HCT116 (cell line): ENCODE measurements around the gene MAP2K5. TPM values are rescaled to one million over a fixed set of nuclear protein-coding genes. Genes with fewer than 3 reads are reported as not detected.

ENCODE experiments used
- ATAC-seq: fragments of 200-7000 bp; cut with Tn5 transposase; 2 replicates; pipeline ENCODE4 v1.9.1; 2020; ENCODE audit warnings: mild to moderate bottlenecking, moderate library complexity
- BruUV-seq: library from RNA; stranded (reverse); fragments of 400-500 nt; replicated peaks from 2 replicates; lab custom pipeline; 2021; lab: Mats Ljungman, UMichigan
- CTCF ChIA-PET: fragments of 300-600 bp; sonication (Branson Sonifier 250); formaldehyde crosslinking; loops from one replicate; lab custom pipeline; 2021; ENCODE audit warnings: antibody characterized with exemption; lab: Charles Lee
- POLR2A ChIA-PET: fragments of 300-600, 350-600 bp; sonication (Branson Sonifier 250); formaldehyde crosslinking; loops from one replicate; lab custom pipeline; 2021; ENCODE audit warnings: antibody characterized with exemption; lab: Charles Lee
- RAD21 ChIA-PET, 2 experiments: fragments of 300-600 bp; sonication (Branson Sonifier 250); formaldehyde crosslinking; loops; one replicate each; lab custom pipeline; 2023; ENCODE audit warnings: low total read pairs in 2 of 2; ENCODE audit not compliant: uncharacterized antibody in 2 of 2, unreplicated experiment in 2 of 2, low non-redundant PET in 1 of 2; lab: Charles Lee
- DNase-seq: peaks from one replicate; pipeline ENCODE4 v3.0.0-alpha.2; 2010; ENCODE audit warnings: low read depth, low spot score
- H2AFZ ChIP-seq: fragments of 200-600 bp; shearing (Covaris generic), sonication (generic); 2 replicates; pipeline ENCODE4 v1.6.1; 2017; ENCODE audit warnings: low read depth, mixed run types, mixed read lengths, antibody characterized with exemption, low read length; ENCODE audit not compliant: poor library complexity, severe bottlenecking
- H3K27ac ChIP-seq: 2 replicates; pipeline ENCODE4 v1.5.1; 2012; ENCODE audit warnings: low read depth, low read length
- H3K27me3 ChIP-seq: fragments of 200-600 bp; sonication (generic); 2 replicates; pipeline ENCODE4 v1.6.1; 2016; ENCODE audit warnings: mixed run types, low read length, mixed read lengths; ENCODE audit not compliant: insufficient read depth
- H3K36me3 ChIP-seq, 2 experiments: fragments of 200-500 bp in 1 of 2; fragments of 200-600 bp in 1 of 2; sonication (Bioruptor generic) in 1 of 2; sonication (generic) in 1 of 2; 2 replicates each; pipeline versions ENCODE4 v1.5.1 to v1.6.1; 2014 to 2016; ENCODE audit warnings: low read length in 2 of 2, inconsistent platforms in 1 of 2, mixed read lengths in 1 of 2, mixed run types in 1 of 2; ENCODE audit not compliant: insufficient read depth in 2 of 2, control insufficient read depth in 1 of 2
- H3K4me1 ChIP-seq, 2 experiments: fragments of 200-600 bp in 1 of 2; sonication (generic) in 1 of 2; 2 replicates each; pipeline versions ENCODE4 v1.5.1 to v1.6.1; 2012 to 2017; ENCODE audit warnings: low read length in 2 of 2, inconsistent platforms in 1 of 2, mild to moderate bottlenecking in 1 of 2, mixed read lengths in 1 of 2, mixed run types in 1 of 2, moderate library complexity in 1 of 2; ENCODE audit not compliant: insufficient read depth in 2 of 2, control insufficient read depth in 1 of 2
- H3K4me2 ChIP-seq: fragments of 200-600 bp; sonication (generic); 2 replicates; pipeline ENCODE4 v1.6.1; 2017; ENCODE audit warnings: mixed run types, low read length, mixed read lengths
- H3K4me3 ChIP-seq, 2 experiments: fragments of 200-600 bp in 1 of 2; sonication (generic) in 1 of 2; replicated peaks in 1 of 2; 2 replicates each; pipeline ENCODE4 v1.5.1; 2011 to 2016; ENCODE audit warnings: low read length in 2 of 2, control low read depth in 1 of 2, low read depth in 1 of 2, mild to moderate bottlenecking in 1 of 2, mixed read lengths in 1 of 2, mixed run types in 1 of 2
- H3K79me2 ChIP-seq: fragments of 200-600 bp; sonication (generic); 2 replicates; pipeline ENCODE4 v1.6.1; 2017; ENCODE audit warnings: mild to moderate bottlenecking, mixed run types, low read length, moderate library complexity, mixed read lengths; ENCODE audit not compliant: insufficient read depth
- H3K9ac ChIP-seq: fragments of 200-600 bp; sonication (generic); 2 replicates; pipeline ENCODE4 v1.6.1; 2016; ENCODE audit warnings: low read length, mixed read lengths
- H3K9me2 ChIP-seq: fragments of 200-600 bp; sonication (generic), shearing (Covaris generic); 2 replicates; pipeline ENCODE4 v1.6.1; 2017; ENCODE audit warnings: mixed run types, mild to moderate bottlenecking, moderate library complexity; ENCODE audit not compliant: insufficient read depth
- H3K9me3 ChIP-seq, 2 experiments: fragments of 200-500 bp in 1 of 2; fragments of 200-600 bp in 1 of 2; sonication (Bioruptor generic) in 1 of 2; sonication (generic) in 1 of 2; 2 replicates each; pipeline ENCODE4 v1.6.1; 2014 to 2017; ENCODE audit warnings: low read length in 2 of 2, mixed read lengths in 2 of 2, inconsistent platforms in 1 of 2, low read depth in 1 of 2, mild to moderate bottlenecking in 1 of 2, mixed run types in 1 of 2, moderate library complexity in 1 of 2; ENCODE audit not compliant: control insufficient read depth in 1 of 2, insufficient read depth in 1 of 2
- H4K20me1 ChIP-seq: fragments of 200-600 bp; sonication (generic), shearing (Covaris generic); 2 replicates; pipeline ENCODE4 v1.6.1; 2017; ENCODE audit warnings: mixed run types, mild to moderate bottlenecking, moderate library complexity; ENCODE audit not compliant: insufficient read depth
- CEBPB ChIP-seq: IDR thresholded peaks from 2 replicates; pipeline ENCODE4 v1.6.1; 2012; ENCODE audit warnings: low read depth
- EGR1 ChIP-seq: IDR thresholded peaks from 2 replicates; pipeline ENCODE4 v1.6.1; 2012; ENCODE audit warnings: low read depth
- ELF1 ChIP-seq: IDR thresholded peaks from 2 replicates; pipeline ENCODE4 v1.6.1; 2012; ENCODE audit warnings: low read depth, borderline replicate concordance
- EZH2phosphoT487 ChIP-seq: fragments of 200-600 bp; IDR thresholded peaks from 2 replicates; pipeline ENCODE4 v1.6.1; 2018; ENCODE audit warnings: antibody characterized with exemption, borderline replicate concordance
- FOSL1 ChIP-seq: IDR thresholded peaks from 2 replicates; pipeline ENCODE4 v1.6.1; 2012; ENCODE audit warnings: low read depth
- POLR2AphosphoS5 ChIP-seq: IDR thresholded peaks from 2 replicates; pipeline ENCODE4 v1.6.1; 2011; ENCODE audit warnings: mild to moderate bottlenecking, low read depth, low read length, moderate library complexity
- RAD21 ChIP-seq: IDR thresholded peaks from 2 replicates; pipeline ENCODE4 v1.6.1; 2012; ENCODE audit warnings: low read depth, mild to moderate bottlenecking
- REST ChIP-seq: IDR thresholded peaks from 2 replicates; pipeline ENCODE4 v1.6.1; 2012; ENCODE audit warnings: low read depth
- SIN3A ChIP-seq: IDR thresholded peaks from 2 replicates; pipeline ENCODE4 v1.6.1; 2012; ENCODE audit warnings: low read depth
- SRF ChIP-seq: IDR thresholded peaks from 2 replicates; pipeline ENCODE4 v1.6.1; 2012; ENCODE audit warnings: low read depth
- ZFX ChIP-seq: fragments of 450-650 bp; IDR thresholded peaks from 2 replicates; pipeline ENCODE4 v1.6.1; 2017
- ZNF274 ChIP-seq: fragments of 200-500 bp; sonication (Bioruptor generic); IDR thresholded peaks from 2 replicates; pipeline ENCODE4 v1.6.1; 2014; ENCODE audit warnings: mild to moderate bottlenecking, low read depth, low read length, inconsistent platforms
- intact Hi-C: fragments of 100-400 bp; cut with micrococcal nuclease; formaldehyde crosslinking; loops from 2 replicates; pipeline ENCODE4 v1.10.0; 2022
- total RNA-seq: library from RNA; stranded (reverse); gene quantifications from one replicate; pipeline ENCODE4 v1.2.1, GENCODE V29; 2021; ENCODE audit not compliant: unreplicated experiment
- TF ChIP-seq, protein P1 (sequence below): IDR thresholded peaks from 2 replicates; pipeline ENCODE4 v1.6.1; 2012
- TF ChIP-seq, protein P2 (sequence below): IDR thresholded peaks from 2 replicates; pipeline ENCODE4 v1.6.1; 2011; ENCODE audit warnings: mild to moderate bottlenecking, low read length, moderate library complexity; ENCODE audit not compliant: insufficient replicate concordance; ENCODE audit errors: extremely low read depth

The MAP2K5 gene
- total RNA-seq, 1 experiment from 2014 or later: 15.6 TPM

GRCh38 chr15:67510597-67511190 is 31.8 kb upstream of the MAP2K5 start:
- Histone ChIP-seq H3K9ac (no peak overlapping the region), H3K79me2 (no peaks in the 10 kb centered on the region), H3K4me2 (no peak overlapping the region), H3K27ac (no peak overlapping the region), H3K4me3 (no peak overlapping the region), H3K27me3 (no peaks in the 10 kb centered on the region), H3K36me3 (0 out of 4 replicates have a peak, but pooled peaks cover 0 to 2% of the 10 kb centered on the region in 2 experiments), H2AFZ (no peak overlapping the region)
- ATAC-seq (no peak), DNase-seq (no peak)
- ChIA-PET POLR2A (no interaction called here), RAD21 (no interaction called here)
- no peak for TF ChIP-seq RAD21
- TF ChIP-seq SIN3A: no peak
- TF ChIP-seq, all 23 proteins: peak for 0
- CTCF ChIA-PET: no interaction called here
- Histone ChIP-seq H4K20me1 (no peaks in the 10 kb centered on the region), H3K9me3 (no peaks in the 10 kb centered on the region), H3K4me1 (no peaks in the 10 kb centered on the region), H3K9me2 (no peaks in the 10 kb centered on the region)
- intact Hi-C loops: no loop called here
- BruUV-seq: no TSS peak

- H3K4me3 ChIP-seq: no peak overlapping the region
- no peak overlapping the region for H3K27ac ChIP-seq
- intact Hi-C loops: no loop called here
- RAD21 ChIA-PET: no interaction called here
- no peak overlapping the region for H2AFZ ChIP-seq
- DNase-seq (no peak), ATAC-seq (no peak)
- H3K27me3 ChIP-seq: no peaks in the 10 kb centered on the region
- no peak overlapping the region for H3K4me2 ChIP-seq
- POLR2A ChIA-PET: no interaction called here
- BruUV-seq: no TSS peak
- H3K4me1 ChIP-seq: no peaks in the 10 kb centered on the region
- CTCF ChIA-PET: no interaction called here
- TF ChIP-seq ELF1: no peak
- TF ChIP-seq, protein P1, sequence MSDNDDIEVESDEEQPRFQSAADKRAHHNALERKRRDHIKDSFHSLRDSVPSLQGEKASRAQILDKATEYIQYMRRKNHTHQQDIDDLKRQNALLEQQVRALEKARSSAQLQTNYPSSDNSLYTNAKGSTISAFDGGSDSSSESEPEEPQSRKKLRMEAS: no peak
- TF ChIP-seq SRF: no peak
- TF ChIP-seq POLR2AphosphoS5: no peak
- TF ChIP-seq, protein P2, sequence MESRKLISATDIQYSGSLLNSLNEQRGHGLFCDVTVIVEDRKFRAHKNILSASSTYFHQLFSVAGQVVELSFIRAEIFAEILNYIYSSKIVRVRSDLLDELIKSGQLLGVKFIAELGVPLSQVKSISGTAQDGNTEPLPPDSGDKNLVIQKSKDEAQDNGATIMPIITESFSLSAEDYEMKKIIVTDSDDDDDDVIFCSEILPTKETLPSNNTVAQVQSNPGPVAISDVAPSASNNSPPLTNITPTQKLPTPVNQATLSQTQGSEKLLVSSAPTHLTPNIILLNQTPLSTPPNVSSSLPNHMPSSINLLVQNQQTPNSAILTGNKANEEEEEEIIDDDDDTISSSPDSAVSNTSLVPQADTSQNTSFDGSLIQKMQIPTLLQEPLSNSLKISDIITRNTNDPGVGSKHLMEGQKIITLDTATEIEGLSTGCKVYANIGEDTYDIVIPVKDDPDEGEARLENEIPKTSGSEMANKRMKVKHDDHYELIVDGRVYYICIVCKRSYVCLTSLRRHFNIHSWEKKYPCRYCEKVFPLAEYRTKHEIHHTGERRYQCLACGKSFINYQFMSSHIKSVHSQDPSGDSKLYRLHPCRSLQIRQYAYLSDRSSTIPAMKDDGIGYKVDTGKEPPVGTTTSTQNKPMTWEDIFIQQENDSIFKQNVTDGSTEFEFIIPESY: no peak
- no peak for TF ChIP-seq ZFX
- TF ChIP-seq CEBPB: no peak
- TF ChIP-seq ZNF274: no peak
- no peak for TF ChIP-seq EGR1
- no peak for TF ChIP-seq EZH2phosphoT487
- TF ChIP-seq REST: no peak
- no peak for TF ChIP-seq FOSL1
- TF ChIP-seq, all 23 proteins: peak for 0
- H4K20me1 ChIP-seq: no peaks in the 10 kb centered on the region
- H3K9me3 ChIP-seq: no peaks in the 10 kb centered on the region
- no peaks in the 10 kb centered on the region for H3K9me2 ChIP-seq
- H3K79me2 ChIP-seq: no peaks in the 10 kb centered on the region
- H3K36me3 ChIP-seq: 0 out of 4 replicates have a peak, but pooled peaks cover 0 to 2% of the 10 kb centered on the region in 2 experiments
- no peak overlapping the region for H3K9ac ChIP-seq
These were observed 30.9 kb upstream of the MAP2K5 start for GRCh38 chr15:67511606-67512005.
